Nephron progenitor cell (in vitro differentiated cells): ENCODE data around the gene SLC1A2.
"Not testable (repeated sequence)": the region's sequence is repeated elsewhere in the genome, so short reads cannot be mapped to it uniquely, and the experiment has no call there.

ENCODE experiments used
- DNase-seq: peaks from one replicate; pipeline ENCODE4 v3.0.0; 2021
- H3K27ac Mint-ChIP-seq: 2 replicates; pipeline ENCODE4 v1.8.0; 2021; ENCODE audit warnings: mild to moderate bottlenecking, moderate library complexity, mixed read lengths
- H3K27me3 Mint-ChIP-seq: 2 replicates; pipeline ENCODE4 v1.8.0; 2021; ENCODE audit warnings: mild to moderate bottlenecking, low read depth, mixed read lengths; ENCODE audit not compliant: poor library complexity
- H3K36me3 Mint-ChIP-seq: 2 replicates; pipeline ENCODE4 v1.8.0; 2021; ENCODE audit warnings: low read depth, mixed read lengths
- H3K4me1 Mint-ChIP-seq: 2 replicates; pipeline ENCODE4 v1.8.0; 2021; ENCODE audit warnings: mixed read lengths
- H3K4me3 Mint-ChIP-seq: 2 replicates; pipeline ENCODE4 v1.8.0; 2021; ENCODE audit warnings: mild to moderate bottlenecking, moderate library complexity, mixed read lengths
- H3K9me3 Mint-ChIP-seq: 2 replicates; pipeline ENCODE4 v1.8.0; 2021; ENCODE audit warnings: mild to moderate bottlenecking, moderate library complexity, mixed read lengths
- TF ChIP-seq, protein P1 (sequence below): fragments of 200-600 bp; sonication (generic); IDR thresholded peaks from 2 replicates; pipeline ENCODE4 v1.5.0; 2021; ENCODE audit warnings: antibody characterized with exemption

The SLC1A2 gene

DNA sequence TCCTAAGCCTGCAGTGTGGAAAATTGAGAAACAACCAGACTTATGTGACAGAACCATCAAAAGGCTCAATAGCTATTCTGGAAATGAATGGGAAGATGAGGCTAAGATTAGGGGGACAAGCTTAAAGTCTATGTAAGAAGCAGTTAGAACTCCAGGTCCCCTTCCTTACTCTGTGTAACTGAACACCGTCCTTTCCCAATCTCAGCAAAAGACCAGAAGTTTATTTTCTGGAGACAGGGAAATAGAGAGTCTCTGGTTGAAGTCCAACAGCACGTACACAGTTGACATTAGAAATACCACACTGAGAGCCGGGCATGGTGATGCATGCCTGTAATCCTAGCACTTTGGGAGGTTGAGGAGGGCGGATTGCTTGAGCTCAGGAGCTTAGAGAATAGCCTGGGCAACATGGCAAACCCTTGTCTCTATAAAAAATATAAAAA, 186.4 kb downstream of the SLC1A2 start:
- no peak for DNase-seq
- H3K36me3 Mint-ChIP-seq = no peaks in the 10 kb centered on the region
- H3K27ac Mint-ChIP-seq = no peak overlapping the region
- H3K4me1 Mint-ChIP-seq = peaks cover 24% of the 10 kb centered on the region
- H3K4me3 Mint-ChIP-seq = no peak overlapping the region
- H3K9me3 Mint-ChIP-seq = peaks cover 19% of the 10 kb centered on the region
- TF ChIP-seq, protein P1, sequence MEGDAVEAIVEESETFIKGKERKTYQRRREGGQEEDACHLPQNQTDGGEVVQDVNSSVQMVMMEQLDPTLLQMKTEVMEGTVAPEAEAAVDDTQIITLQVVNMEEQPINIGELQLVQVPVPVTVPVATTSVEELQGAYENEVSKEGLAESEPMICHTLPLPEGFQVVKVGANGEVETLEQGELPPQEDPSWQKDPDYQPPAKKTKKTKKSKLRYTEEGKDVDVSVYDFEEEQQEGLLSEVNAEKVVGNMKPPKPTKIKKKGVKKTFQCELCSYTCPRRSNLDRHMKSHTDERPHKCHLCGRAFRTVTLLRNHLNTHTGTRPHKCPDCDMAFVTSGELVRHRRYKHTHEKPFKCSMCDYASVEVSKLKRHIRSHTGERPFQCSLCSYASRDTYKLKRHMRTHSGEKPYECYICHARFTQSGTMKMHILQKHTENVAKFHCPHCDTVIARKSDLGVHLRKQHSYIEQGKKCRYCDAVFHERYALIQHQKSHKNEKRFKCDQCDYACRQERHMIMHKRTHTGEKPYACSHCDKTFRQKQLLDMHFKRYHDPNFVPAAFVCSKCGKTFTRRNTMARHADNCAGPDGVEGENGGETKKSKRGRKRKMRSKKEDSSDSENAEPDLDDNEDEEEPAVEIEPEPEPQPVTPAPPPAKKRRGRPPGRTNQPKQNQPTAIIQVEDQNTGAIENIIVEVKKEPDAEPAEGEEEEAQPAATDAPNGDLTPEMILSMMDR = no peak
- H3K27me3 Mint-ChIP-seq = no peaks in the 10 kb centered on the region

DNA sequence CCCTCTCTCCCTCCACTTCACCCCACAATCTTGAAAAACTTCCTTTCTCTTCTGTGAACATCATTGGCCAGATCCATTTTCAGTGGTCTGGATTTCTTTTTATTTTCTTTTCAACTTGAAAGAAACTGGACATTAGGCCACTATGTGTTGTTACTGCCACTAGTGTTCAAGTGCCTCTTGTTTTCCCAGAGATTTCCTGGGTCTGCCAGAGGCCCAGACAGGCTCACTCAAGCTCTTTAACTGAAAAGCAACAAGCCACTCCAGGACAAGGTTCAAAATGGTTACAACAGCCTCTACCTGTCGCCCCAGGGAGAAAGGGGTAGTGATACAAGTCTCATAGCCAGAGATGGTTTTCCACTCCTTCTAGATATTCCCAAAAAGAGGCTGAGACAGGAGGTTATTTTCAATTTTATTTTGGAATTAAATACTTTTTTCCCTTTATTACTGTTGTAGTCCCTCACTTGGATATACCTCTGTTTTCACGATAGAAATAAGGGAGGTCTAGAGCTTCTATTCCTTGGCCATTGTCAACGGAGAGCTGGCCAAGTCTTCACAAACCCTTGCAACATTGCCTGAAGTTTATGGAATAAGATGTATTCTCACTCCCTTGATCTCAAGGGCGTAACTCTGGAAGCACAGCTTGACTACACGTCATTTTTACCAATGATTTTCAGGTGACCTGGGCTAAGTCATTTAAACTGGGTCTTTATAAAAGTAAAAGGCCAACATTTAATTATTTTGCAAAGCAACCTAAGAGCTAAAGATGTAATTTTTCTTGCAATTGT, 188.1 kb downstream of the SLC1A2 start:
- peaks cover 19% of the 10 kb centered on the region for H3K9me3 Mint-ChIP-seq
- TF ChIP-seq, protein P1 = no peak
- H3K36me3 Mint-ChIP-seq = no peaks in the 10 kb centered on the region
- no peak overlapping the region for H3K4me3 Mint-ChIP-seq
- H3K27me3 Mint-ChIP-seq = no peaks in the 10 kb centered on the region
- peaks cover 14% of the 10 kb centered on the region for H3K4me1 Mint-ChIP-seq
- DNase-seq = no peak
- H3K27ac Mint-ChIP-seq = no peak overlapping the region

DNA sequence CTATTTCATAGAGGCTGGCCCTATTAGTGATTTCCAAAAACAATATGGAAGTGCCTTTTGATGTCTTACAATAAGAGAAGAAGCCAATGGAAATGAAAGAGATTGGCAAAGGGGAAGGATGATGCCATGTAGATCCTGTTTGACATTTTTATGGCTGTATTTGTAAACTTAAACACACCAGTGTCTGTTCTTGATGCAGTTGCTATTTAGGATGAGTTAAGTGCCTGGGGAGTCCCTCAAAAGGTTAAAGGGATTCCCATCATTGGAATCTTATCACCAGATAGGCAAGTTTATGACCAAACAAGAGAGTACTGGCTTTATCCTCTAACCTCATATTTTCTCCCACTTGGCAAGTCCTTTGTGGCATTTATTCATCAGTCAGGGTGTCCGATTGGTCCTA, 189.0 kb downstream of the SLC1A2 start:
- TF ChIP-seq, protein P1 = no peak
- Mint-ChIP-seq H3K27ac (no peak overlapping the region), H3K4me1 (peaks cover 14% of the 10 kb centered on the region), H3K9me3 (peaks cover 19% of the 10 kb centered on the region), H3K4me3 (no peak overlapping the region), H3K36me3 (no peaks in the 10 kb centered on the region), H3K27me3 (no peaks in the 10 kb centered on the region)
- no peak for DNase-seq

DNA sequence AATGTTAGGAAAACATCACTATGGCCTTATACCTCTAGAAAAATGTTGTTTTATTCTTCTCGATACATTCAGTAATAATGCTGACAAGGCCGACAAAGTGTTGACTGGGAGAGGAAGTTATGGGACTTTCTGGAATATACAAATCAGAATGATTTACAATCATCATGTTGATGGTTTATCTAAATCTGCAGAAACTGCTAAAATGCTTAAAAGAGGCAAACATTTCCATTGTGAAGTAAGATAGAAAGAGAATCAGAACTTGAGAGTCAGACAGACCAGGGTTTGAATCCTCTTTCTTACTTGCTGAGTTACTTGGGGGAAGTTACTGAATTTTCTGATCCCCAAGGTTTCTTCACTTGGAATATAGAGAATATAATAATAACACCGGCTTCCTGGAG, 191.0 kb downstream of the SLC1A2 start:
- no peak for DNase-seq
- peaks cover 4% of the 10 kb centered on the region for H3K9me3 Mint-ChIP-seq
- H3K36me3 Mint-ChIP-seq = no peaks in the 10 kb centered on the region
- no peak overlapping the region for H3K27ac Mint-ChIP-seq
- H3K4me3 Mint-ChIP-seq = no peak overlapping the region
- H3K27me3 Mint-ChIP-seq = no peaks in the 10 kb centered on the region
- peaks cover 22% of the 10 kb centered on the region for H3K4me1 Mint-ChIP-seq
- TF ChIP-seq, protein P1 = no peak

DNA sequence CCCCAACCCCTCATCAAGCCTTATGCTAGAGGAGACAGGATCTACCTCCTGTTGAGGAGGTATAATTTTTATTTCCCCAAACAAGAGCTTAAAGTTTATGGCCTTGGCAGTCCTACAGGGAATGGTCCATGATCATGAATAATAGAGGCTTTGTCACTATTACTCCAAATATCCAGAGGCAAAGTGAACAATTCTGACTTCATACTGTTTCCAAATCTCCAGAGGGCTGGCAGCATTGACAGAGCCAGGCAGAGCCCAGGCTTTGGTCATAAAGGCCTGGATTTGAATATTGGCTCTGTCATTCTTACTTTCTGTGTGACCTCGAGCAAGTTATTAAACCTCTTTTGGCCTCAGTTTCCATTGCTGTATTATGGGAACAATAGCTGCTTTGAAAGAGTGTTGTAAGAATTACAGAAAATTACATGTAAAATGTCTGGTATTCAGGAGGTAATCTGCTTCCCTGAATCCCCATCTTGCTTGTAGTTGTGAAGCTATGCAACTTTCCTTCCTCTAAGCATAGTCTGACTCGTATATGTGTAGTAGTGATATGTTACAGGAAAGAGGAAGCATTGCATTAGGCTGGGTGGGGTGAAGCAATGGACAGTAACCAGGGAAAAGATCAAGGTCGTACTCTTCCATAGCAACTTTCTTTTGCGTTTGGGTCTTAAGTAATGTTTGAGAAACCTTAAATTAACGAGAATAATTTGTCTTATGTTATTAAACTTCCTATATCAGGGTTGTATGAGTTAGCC, 191.6 kb downstream of the SLC1A2 start:
- no peak overlapping the region for H3K4me3 Mint-ChIP-seq
- H3K4me1 Mint-ChIP-seq = peaks cover 28% of the 10 kb centered on the region
- no peaks in the 10 kb centered on the region for H3K27me3 Mint-ChIP-seq
- no peak overlapping the region for H3K27ac Mint-ChIP-seq
- no peak for DNase-seq
- TF ChIP-seq, protein P1 = no peak
- H3K36me3 Mint-ChIP-seq = no peaks in the 10 kb centered on the region
- H3K9me3 Mint-ChIP-seq = no peaks in the 10 kb centered on the region

DNA sequence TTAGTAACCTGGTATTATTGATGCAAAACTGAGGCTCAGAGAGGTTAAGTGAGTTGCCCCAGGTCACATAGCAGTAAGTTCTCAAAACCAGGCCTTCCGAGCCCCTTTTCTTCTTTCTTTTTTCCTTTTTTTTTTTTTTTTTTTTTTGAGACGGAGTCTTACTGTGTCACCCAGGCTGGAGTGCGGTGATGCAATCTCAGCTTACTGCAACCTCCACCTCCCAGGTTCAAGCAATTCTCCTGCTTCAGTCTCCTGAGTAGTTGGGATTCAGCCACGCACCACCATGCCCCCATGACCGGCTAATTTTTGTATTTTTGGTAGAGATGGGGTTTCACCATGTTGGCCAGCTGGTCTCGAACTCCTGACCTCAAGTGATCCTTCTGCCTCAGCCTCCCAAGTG, 192.6 kb downstream of the SLC1A2 start:
- H3K36me3 Mint-ChIP-seq, H3K9me3 Mint-ChIP-seq, H3K4me3 Mint-ChIP-seq, H3K27ac Mint-ChIP-seq, H3K27me3 Mint-ChIP-seq, DNase-seq: not testable (repeated sequence)
- H3K4me1 Mint-ChIP-seq = peaks cover 28% of the 10 kb centered on the region
